ENCODE results near the gene OR8B3.

DNA sequence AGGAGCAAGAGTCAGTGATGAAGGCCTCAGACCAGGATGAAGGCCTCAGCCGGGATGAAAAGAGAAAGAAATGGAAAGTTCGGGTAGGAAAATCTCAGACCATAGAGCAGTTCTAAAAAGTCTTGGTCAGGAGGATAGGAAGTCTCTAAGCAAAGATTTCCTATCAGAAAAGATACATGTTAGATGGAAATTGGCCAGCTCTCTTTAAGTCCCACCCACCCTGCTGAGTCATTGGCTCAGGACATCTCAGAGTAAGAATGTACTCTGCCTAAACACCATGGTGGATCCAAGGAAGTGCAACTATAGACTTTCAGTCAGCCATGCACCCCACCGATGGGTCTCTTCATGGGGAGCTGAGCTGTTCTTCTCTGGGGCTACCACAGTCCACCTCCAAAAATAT, 4.4 kb downstream of the OR8B3 start:
- no peak for TF ChIP-seq POLR2A (IDR thresholded peaks at IDR 0.05)
- TF ChIP-seq CTCF (IDR thresholded peaks at IDR 0.05), result no peak
- TF ChIP-seq EP300 (IDR thresholded peaks at IDR 0.05), result no peak

All from sigmoid colon (tissue), 4 donors.